ENCODE measurements around the gene MAP2K6.

- TF ChIP-seq CTCF (conservative IDR thresholded peaks at IDR 0.05; ENCODE audit: low read length) (no peak), EZH2phosphoT487 (IDR thresholded peaks at IDR 0.05; ENCODE audit: borderline replicate concordance) (no peak)
Observed at GRCh38 chr17:69577098-69577497, 162.6 kb downstream of the MAP2K6 start.
